ENCODE results near the gene KIF6. TPM values are rescaled to one million over a fixed set of nuclear protein-coding genes. Genes with fewer than 3 reads are reported as not detected.

KIF6 gene
- total RNA-seq, 1 experiment from 2014 or later, result not detected

GRCh38 chr6:39411001-39411400 is 314.2 kb downstream of the KIF6 start (continued):
- TF ChIP-seq REST (IDR thresholded peaks at IDR 0.05; ENCODE audit: low read depth) (no peak), TCF7L2 (IDR thresholded peaks at IDR 0.05; ENCODE audit: borderline replicate concordance, extremely low read depth, insufficient read depth, insufficient read length) (no peak), EZH2 (IDR thresholded peaks at IDR 0.05) (no peak), SRF (IDR thresholded peaks at IDR 0.05; ENCODE audit: low read depth) (no peak), ATF3 (IDR thresholded peaks at IDR 0.05) (no peak)

DNA sequence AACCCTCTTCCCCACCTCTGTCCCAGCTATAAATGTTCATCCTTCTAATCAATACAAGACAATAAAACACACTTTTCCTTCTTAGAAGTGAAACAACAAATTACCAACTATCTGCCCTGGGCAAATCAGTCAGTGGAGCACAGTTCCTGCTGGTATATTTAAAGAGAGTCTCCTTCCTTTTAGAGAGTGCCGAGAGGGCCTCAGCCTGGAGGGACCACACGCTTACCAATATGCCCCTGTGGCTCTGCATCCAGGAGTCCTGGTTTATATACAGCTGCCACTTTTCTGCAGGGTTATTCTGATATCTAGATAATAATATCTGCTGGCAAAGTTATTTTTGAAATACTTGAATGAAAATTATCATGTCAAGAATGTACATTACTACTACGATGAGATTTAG is 315.3 kb downstream of the KIF6 start:
- H3K4me2 ChIP-seq (ENCODE audit: low read length), result no peak overlapping the region
- H3K36me3 ChIP-seq (ENCODE audit: control insufficient read depth in 1 of 2, insufficient read depth in 2 of 2, low read length in 2 of 2), result no peaks in the 10 kb centered on the region
- H3K9ac ChIP-seq (ENCODE audit: low read length), result no peak overlapping the region
- DNase-seq (ENCODE audit: low read depth, low spot score) (no peak), ATAC-seq (no peak)
- H3K4me1 ChIP-seq (ENCODE audit: control insufficient read depth in 1 of 2, insufficient read depth in 2 of 2, low read length in 2 of 2), result no peaks in the 10 kb centered on the region
- no peak for TF ChIP-seq CBX3 (IDR thresholded peaks at IDR 0.05; ENCODE audit: low read depth)
- no peak for TF ChIP-seq TCF7L2 (IDR thresholded peaks at IDR 0.05; ENCODE audit: borderline replicate concordance, extremely low read depth, insufficient read depth, insufficient read length)
- no peak for TF ChIP-seq FOSL1 (IDR thresholded peaks at IDR 0.05; ENCODE audit: low read depth)
- no peak for TF ChIP-seq POLR2AphosphoS5 (IDR thresholded peaks at IDR 0.05; ENCODE audit: low read depth, low read length)
- TF ChIP-seq ATF3 (IDR thresholded peaks at IDR 0.05), result no peak
- TF ChIP-seq POLR2A (IDR thresholded peaks at IDR 0.05; ENCODE audit: borderline replicate concordance, extremely low read depth, insufficient read depth, insufficient read length), result no peak
- TF ChIP-seq JUND (IDR thresholded peaks at IDR 0.05), result no peak
- TF ChIP-seq SRF (IDR thresholded peaks at IDR 0.05; ENCODE audit: low read depth), result no peak
- ChIA-PET RAD21 (ENCODE audit: low non-redundant PET in 1 of 2, low total read pairs in 2 of 2, uncharacterized antibody in 2 of 2, unreplicated experiment in 2 of 2) (no interaction called here), CTCF (no interaction called here), POLR2A (no interaction called here)
- H2AFZ ChIP-seq (ENCODE audit: low read depth, low read length, poor library complexity, severe bottlenecking), result no peak overlapping the region
- H3K4me3 ChIP-seq (replicated peaks in 1 of 2; ENCODE audit: low read depth in 1 of 2, low read length in 2 of 2), result no peak overlapping the region
- no peaks in the 10 kb centered on the region for H4K20me1 ChIP-seq (ENCODE audit: insufficient read depth)
- no peaks in the 10 kb centered on the region for H3K79me2 ChIP-seq (ENCODE audit: insufficient read depth, low read length)
- H3K27me3 ChIP-seq (ENCODE audit: insufficient read depth, low read length), result no peaks in the 10 kb centered on the region
- no peak overlapping the region for H3K27ac ChIP-seq (ENCODE audit: low read depth, low read length)
- intact Hi-C loops (cut with micrococcal nuclease), result no loop called here
- no peaks in the 10 kb centered on the region for H3K9me2 ChIP-seq (ENCODE audit: insufficient read depth)
- no TSS peak for BruUV-seq (replicated peaks)
- no peaks in the 10 kb centered on the region for H3K9me3 ChIP-seq (ENCODE audit: control insufficient read depth in 1 of 2, insufficient read depth in 1 of 2, low read depth in 1 of 2, low read length in 2 of 2)
